Mesenchymal stem cell (in vitro differentiated cells and primary cell): ENCODE results near the gene ALPI.

Experiments
- DNase-seq: peaks from one replicate; pipeline ENCODE4 v3.0.0-alpha.2; 2013
- H2AFZ ChIP-seq: one replicate; pipeline ENCODE4 v1.6.1; 2013; ENCODE audit warnings: low read depth, mild to moderate bottlenecking, control low read depth, inconsistent platforms, low read length, moderate library complexity
- H2AK5ac ChIP-seq: 2 replicates; pipeline ENCODE4 v1.6.1; 2013; ENCODE audit warnings: low read length, moderate library complexity, mild to moderate bottlenecking, inconsistent platforms; ENCODE audit not compliant: severe bottlenecking
- H2BK120ac ChIP-seq: one replicate; pipeline ENCODE4 v1.6.1; 2013; ENCODE audit warnings: low read depth, mild to moderate bottlenecking, inconsistent platforms, low read length, moderate library complexity
- H2BK12ac ChIP-seq, 2 experiments: one replicate each; pipeline ENCODE4 v1.6.1; 2013; ENCODE audit warnings: inconsistent platforms in 2 of 2, low read length in 2 of 2, mild to moderate bottlenecking in 2 of 2, moderate library complexity in 2 of 2, control low read depth in 1 of 2
- H2BK15ac ChIP-seq: one replicate; pipeline ENCODE4 v1.6.1; 2013; ENCODE audit warnings: mild to moderate bottlenecking, low read depth, inconsistent platforms; ENCODE audit not compliant: poor library complexity, severe bottlenecking
- H2BK5ac ChIP-seq: 2 replicates; pipeline ENCODE4 v1.6.1; 2013; ENCODE audit warnings: low read depth, mild to moderate bottlenecking, low read length, control low read depth, inconsistent platforms; ENCODE audit not compliant: poor library complexity, severe bottlenecking
- H3K14ac ChIP-seq, 2 experiments: one replicate each; pipeline ENCODE4 v1.6.1; 2013; ENCODE audit warnings: inconsistent platforms in 2 of 2, low read length in 2 of 2, control low read depth in 1 of 2, mild to moderate bottlenecking in 1 of 2, moderate library complexity in 1 of 2
- H3K18ac ChIP-seq, 2 experiments: one replicate each; pipeline ENCODE4 v1.6.1; 2013; ENCODE audit warnings: inconsistent platforms in 2 of 2, low read length in 2 of 2, control low read depth in 1 of 2, low read depth in 1 of 2, mild to moderate bottlenecking in 1 of 2
- H3K23ac ChIP-seq, 2 experiments: one replicate each; pipeline ENCODE4 v1.6.1; 2013; ENCODE audit warnings: inconsistent platforms in 2 of 2, low read length in 2 of 2, mild to moderate bottlenecking in 2 of 2, moderate library complexity in 2 of 2, control low read depth in 1 of 2
- H3K27ac ChIP-seq: 2 replicates; pipeline ENCODE4 v1.5.1; 2013; ENCODE audit warnings: mild to moderate bottlenecking, moderate library complexity, low read length, control low read depth, inconsistent platforms; ENCODE audit not compliant: poor library complexity, severe bottlenecking
- H3K27me3 ChIP-seq, 2 experiments: 2 replicates each; pipeline versions ENCODE4 v1.6.1 to v1.7.0; 2013; ENCODE audit warnings: low read length in 2 of 2, mild to moderate bottlenecking in 2 of 2, moderate library complexity in 2 of 2, control low read depth in 1 of 2, inconsistent platforms in 1 of 2; ENCODE audit not compliant: control insufficient read depth in 1 of 2, insufficient read depth in 1 of 2
- H3K36me3 ChIP-seq, 2 experiments: 2 replicates each; pipeline versions ENCODE4 v1.6.1 to v1.7.0; 2013; ENCODE audit warnings: low read length in 2 of 2, control low read depth in 1 of 2, inconsistent platforms in 1 of 2, low read depth in 1 of 2, mild to moderate bottlenecking in 1 of 2; ENCODE audit not compliant: insufficient read depth in 2 of 2, control insufficient read depth in 1 of 2
- H3K4ac ChIP-seq, 2 experiments: one replicate each; pipeline ENCODE4 v1.6.1; 2013; ENCODE audit warnings: inconsistent platforms in 2 of 2, low read length in 2 of 2, mild to moderate bottlenecking in 2 of 2, moderate library complexity in 2 of 2, control low read depth in 1 of 2, low read depth in 1 of 2
- H3K4me1 ChIP-seq: 2 replicates; pipeline ENCODE4 v1.6.1; 2013; ENCODE audit warnings: low read depth, low read length, control low read depth; ENCODE audit not compliant: control insufficient read depth, insufficient read depth
- H3K4me2 ChIP-seq: 2 replicates; pipeline ENCODE4 v1.6.1; 2013; ENCODE audit warnings: low read length, mild to moderate bottlenecking, inconsistent platforms; ENCODE audit not compliant: poor library complexity, severe bottlenecking
- H3K4me3 ChIP-seq, 2 experiments: 2 replicates each; pipeline versions ENCODE4 v1.5.1 to v1.7.0; 2013; ENCODE audit warnings: low read length in 2 of 2, mild to moderate bottlenecking in 2 of 2, control low read depth in 1 of 2, low read depth in 1 of 2; ENCODE audit not compliant: insufficient read depth in 1 of 2
- H3K79me1 ChIP-seq: replicated peaks from 2 replicates; pipeline ENCODE4 v1.6.1; 2013; ENCODE audit warnings: mild to moderate bottlenecking, control low read depth, low read length, inconsistent platforms; ENCODE audit not compliant: poor library complexity, severe bottlenecking
- H3K9ac ChIP-seq: 2 replicates; pipeline ENCODE4 v1.7.0; 2013; ENCODE audit warnings: mild to moderate bottlenecking, low read length, moderate library complexity
- H3K9me3 ChIP-seq: 2 replicates; pipeline ENCODE4 v1.7.0; 2013; ENCODE audit warnings: mild to moderate bottlenecking, low read length; ENCODE audit not compliant: control insufficient read depth
- H4K8ac ChIP-seq: one replicate; pipeline ENCODE4 v1.6.1; 2013; ENCODE audit warnings: inconsistent platforms, mild to moderate bottlenecking, low read length, moderate library complexity
- H4K91ac ChIP-seq: one replicate; pipeline ENCODE4 v1.6.1; 2013; ENCODE audit warnings: mild to moderate bottlenecking, low read length, inconsistent platforms
- WGBS: methylation state at CpG from one replicate; pipeline ENCODE4 v1.1.7; 2013; ENCODE audit warnings: mixed read lengths; 5-methylcytosine and 5-hydroxymethylcytosine counted together

ALPI gene

DNA sequence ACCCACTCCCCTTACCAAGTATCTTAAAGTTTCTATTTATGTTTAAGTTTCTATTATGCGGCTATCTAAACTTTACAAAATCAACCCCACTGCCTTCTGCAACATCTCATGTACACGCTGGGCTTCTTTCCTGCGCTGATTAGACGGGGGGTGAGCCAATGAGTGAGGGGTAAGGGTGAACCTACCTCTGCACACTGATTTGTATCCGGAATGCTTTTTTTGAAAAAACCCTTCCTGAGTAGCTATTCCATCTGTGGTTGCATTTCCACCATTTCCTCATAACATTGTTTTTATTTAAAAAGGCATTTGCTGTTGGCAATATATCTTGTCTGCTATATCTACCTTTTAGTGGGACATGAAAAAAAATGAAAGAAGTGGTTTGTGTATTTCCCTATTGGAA lies 43.0 kb upstream of the ALPI start:
- H3K4me3 ChIP-seq = no peak overlapping the region
- H3K79me1 ChIP-seq = no peaks in the 10 kb centered on the region
- no peak overlapping the region for H3K23ac ChIP-seq
- H2BK12ac ChIP-seq = no peak overlapping the region
- H3K9ac ChIP-seq = no peak overlapping the region
- H3K27me3 ChIP-seq = peaks cover 58 to 75% of the 10 kb centered on the region in 2 experiments
- no peaks in the 10 kb centered on the region for H3K36me3 ChIP-seq
- H3K27ac ChIP-seq = no peak overlapping the region
- no peak overlapping the region for H2BK5ac ChIP-seq
- no peak overlapping the region for H2BK15ac ChIP-seq
- H4K91ac ChIP-seq = no peak overlapping the region
- H3K9me3 ChIP-seq = no peaks in the 10 kb centered on the region
- no peak overlapping the region for H3K4me2 ChIP-seq
- H3K18ac ChIP-seq = no peak overlapping the region
- no peak overlapping the region for H4K8ac ChIP-seq
- WGBS = 94% methylated on average over 4 of the region's 5 CpGs
- H3K14ac ChIP-seq = no peak overlapping the region
- no peak overlapping the region for H2BK120ac ChIP-seq
- H3K4me1 ChIP-seq = no peaks in the 10 kb centered on the region
- DNase-seq = no peak
- H2AFZ ChIP-seq = no peak overlapping the region
- no peak overlapping the region for H2AK5ac ChIP-seq
- no peak overlapping the region for H3K4ac ChIP-seq

DNA sequence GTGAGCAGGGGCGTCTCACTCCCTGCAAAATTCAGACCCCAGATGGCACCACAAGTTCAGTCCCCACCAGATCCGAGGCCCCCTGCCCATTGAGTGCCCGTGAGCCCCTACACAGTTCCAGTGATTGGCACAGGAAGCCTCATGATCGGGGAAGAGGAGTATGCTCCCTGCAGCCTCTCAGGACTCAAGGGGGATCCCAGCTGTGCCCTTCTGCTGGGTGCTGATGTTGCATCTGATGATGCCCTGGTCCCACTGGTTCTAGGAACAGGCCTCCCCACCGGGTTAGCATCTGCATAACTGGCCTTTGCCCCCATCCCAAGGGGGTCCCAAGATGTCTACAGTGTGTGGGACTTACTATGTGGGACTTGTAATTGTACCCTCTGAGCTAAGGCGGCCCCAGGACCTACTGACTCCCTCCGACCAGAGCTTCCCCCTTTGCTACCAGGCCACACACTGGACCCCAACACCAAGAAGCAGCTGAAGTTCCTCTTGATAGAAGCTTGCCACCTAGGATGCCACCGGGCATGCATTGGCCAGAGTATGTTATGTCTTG lies 40.7 kb upstream of the ALPI start:
- Histone ChIP-seq H3K4ac (no peak overlapping the region), H2BK120ac (no peak overlapping the region), H3K79me1 (no peaks in the 10 kb centered on the region), H4K8ac (no peak overlapping the region), H3K9ac (no peak overlapping the region), H3K27ac (no peak overlapping the region), H3K4me2 (no peak overlapping the region), H3K9me3 (no peaks in the 10 kb centered on the region), H3K27me3 (peaks cover 75 to 92% of the 10 kb centered on the region in 2 experiments), H2BK15ac (no peak overlapping the region), H3K4me1 (peaks cover 13% of the 10 kb centered on the region), H2BK5ac (no peak overlapping the region), H2BK12ac (no peak overlapping the region), H4K91ac (no peak overlapping the region), H3K18ac (no peak overlapping the region), H3K4me3 (no peak overlapping the region), H2AFZ (no peak overlapping the region), H3K14ac (no peak overlapping the region), H2AK5ac (no peak overlapping the region), H3K23ac (no peak overlapping the region), H3K36me3 (no peaks in the 10 kb centered on the region)
- no peak for DNase-seq
- 74% methylated on average over 8 of the region's 8 CpGs for WGBS

DNA sequence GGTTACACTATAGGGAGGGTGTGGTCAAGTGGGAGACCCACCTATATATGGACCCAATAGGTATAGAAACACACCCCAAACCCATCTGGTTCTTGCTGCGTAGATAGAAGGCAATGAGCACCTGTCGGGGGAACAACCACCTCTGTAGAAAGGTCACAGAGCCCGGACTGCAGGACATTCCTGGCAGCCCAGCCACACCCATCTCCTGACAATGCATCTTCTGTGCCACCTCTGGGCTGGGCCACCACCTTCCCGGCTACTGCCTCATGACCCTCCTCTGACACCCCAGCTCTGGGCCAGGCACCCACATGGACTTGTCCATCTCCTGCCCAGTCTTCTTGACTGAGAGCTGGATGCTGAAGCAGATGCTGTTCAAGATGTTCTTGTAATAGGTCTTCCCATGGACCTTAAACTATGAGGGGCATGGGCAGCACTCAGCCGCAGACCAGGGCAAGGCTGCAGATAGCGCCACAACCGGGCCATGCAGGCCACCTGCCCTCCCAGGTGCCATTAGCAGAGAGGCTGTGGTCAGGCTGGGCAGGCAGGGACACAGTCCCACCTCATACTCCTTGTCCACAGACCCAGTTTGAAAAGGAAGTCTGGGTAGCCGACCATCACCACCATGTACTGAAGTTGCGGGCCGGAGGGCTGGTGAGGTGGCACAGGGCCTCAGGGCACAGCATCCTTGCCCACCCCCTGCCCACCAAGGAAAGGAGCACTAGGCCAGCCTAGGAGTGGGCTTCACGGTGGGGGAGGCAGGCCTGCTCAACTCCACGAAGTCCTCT lies 40.0 kb upstream of the ALPI start:
- Histone ChIP-seq H2AK5ac (no peak overlapping the region), H3K9ac (no peak overlapping the region), H3K4me1 (peaks cover 20% of the 10 kb centered on the region), H3K36me3 (no peaks in the 10 kb centered on the region), H2BK5ac (no peak overlapping the region), H3K4me3 (no peak overlapping the region), H3K27me3 (peaks cover 72 to 93% of the 10 kb centered on the region in 2 experiments), H3K14ac (no peak overlapping the region), H2BK15ac (no peak overlapping the region), H2BK120ac (no peak overlapping the region), H3K79me1 (no peaks in the 10 kb centered on the region), H3K18ac (no peak overlapping the region), H2AFZ (no peak overlapping the region), H4K8ac (no peak overlapping the region), H3K4me2 (no peak overlapping the region), H3K4ac (no peak overlapping the region), H3K23ac (no peak overlapping the region), H2BK12ac (no peak overlapping the region), H3K27ac (no peak overlapping the region), H4K91ac (no peak overlapping the region), H3K9me3 (no peaks in the 10 kb centered on the region)
- DNase-seq = no peak
- WGBS = 90% methylated on average over 12 of the region's 12 CpGs

DNA sequence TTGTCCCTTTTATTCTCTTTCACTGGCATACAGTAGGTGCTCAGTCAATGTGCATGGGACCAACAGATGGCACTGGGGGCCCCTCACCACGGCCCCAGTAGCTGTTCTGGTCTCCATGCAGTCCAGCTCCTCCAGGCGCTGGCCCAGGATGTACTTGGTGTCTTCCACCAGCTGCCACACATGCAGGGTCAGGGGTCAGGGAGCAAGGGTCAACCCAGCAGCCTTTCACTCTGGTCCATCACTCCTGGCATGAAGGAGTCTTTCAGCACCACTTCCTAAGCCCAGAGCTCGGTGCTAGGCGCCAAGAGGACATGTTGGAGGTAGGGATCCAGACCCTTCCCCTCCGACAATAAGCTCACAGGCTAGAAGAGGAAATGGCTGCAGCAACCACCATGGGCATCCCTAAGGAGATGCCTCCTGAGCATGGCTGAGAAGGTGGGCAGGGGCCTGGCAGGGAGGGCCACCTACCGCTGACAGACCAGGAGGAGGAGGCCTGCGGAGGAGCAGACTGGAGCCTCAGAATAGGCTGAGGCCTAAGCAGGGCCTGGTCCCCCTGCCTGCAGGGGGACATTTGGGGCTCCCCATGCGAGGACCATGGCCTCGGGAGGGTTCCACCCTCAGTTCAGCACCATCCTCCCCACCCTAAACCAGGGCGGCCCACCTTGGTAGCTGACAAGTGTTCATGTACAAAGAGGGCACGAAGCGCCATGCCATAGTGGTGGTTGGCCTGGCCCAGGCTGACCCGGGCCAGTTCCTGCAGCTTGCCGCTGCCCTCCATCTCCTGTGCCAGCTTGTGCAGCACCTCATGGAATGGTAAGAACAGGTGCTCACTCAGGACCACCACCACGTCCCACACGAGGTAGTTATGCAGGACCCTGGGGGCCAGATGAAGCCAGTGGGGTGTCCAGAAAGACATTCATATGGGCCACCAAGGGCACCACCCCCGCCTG lies 39.2 kb upstream of the ALPI start:
- Histone ChIP-seq H3K14ac (no peak overlapping the region), H2BK120ac (no peak overlapping the region), H3K18ac (no peak overlapping the region), H2BK15ac (no peak overlapping the region), H3K79me1 (no peaks in the 10 kb centered on the region), H3K4me3 (no peak overlapping the region), H3K9me3 (no peaks in the 10 kb centered on the region), H2BK12ac (no peak overlapping the region), H3K9ac (no peak overlapping the region), H3K4ac (no peak overlapping the region), H4K91ac (no peak overlapping the region), H3K23ac (no peak overlapping the region), H3K27ac (no peak overlapping the region), H4K8ac (no peak overlapping the region), H3K27me3 (peaks cover 72 to 94% of the 10 kb centered on the region in 2 experiments), H3K36me3 (no peaks in the 10 kb centered on the region), H3K4me1 (peaks cover 22% of the 10 kb centered on the region), H2AFZ (no peak overlapping the region), H2BK5ac (no peak overlapping the region), H2AK5ac (no peak overlapping the region), H3K4me2 (no peak overlapping the region)
- 83% methylated on average over 17 of the region's 17 CpGs for WGBS
- no peak for DNase-seq
